Pons (tissue), 1 donor: Measurements from ENCODE around the gene SORBS1.
A peak's percentile ranks its signal among the peaks of the same experiment; 100 is the strongest.

Experiments used
- DNase-seq: peaks from one replicate; pipeline ENCODE4 v3.0.0-alpha.2; 2016; ENCODE audit warnings: low spot score

SORBS1 gene

DNA sequence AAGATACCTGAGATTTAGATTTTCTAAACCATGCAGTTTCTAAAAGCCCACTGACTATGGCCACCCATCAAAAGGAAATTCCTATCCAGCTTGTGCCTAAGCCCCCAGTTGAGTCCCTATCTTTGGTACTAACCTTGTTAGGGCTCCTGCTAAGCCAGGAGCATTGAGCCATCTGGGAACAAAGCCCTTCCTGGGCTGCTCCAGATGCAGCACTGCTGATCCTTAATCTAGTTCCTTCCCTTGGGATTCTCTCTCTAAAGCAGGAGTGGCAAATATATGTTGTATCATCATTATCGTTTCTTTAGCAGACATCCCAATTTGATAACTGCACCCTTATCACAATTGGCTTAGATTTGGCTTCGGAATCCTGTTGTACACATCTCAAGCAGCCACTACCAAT is 245.7 kb downstream of the SORBS1 start:
- no peak for DNase-seq

DNA sequence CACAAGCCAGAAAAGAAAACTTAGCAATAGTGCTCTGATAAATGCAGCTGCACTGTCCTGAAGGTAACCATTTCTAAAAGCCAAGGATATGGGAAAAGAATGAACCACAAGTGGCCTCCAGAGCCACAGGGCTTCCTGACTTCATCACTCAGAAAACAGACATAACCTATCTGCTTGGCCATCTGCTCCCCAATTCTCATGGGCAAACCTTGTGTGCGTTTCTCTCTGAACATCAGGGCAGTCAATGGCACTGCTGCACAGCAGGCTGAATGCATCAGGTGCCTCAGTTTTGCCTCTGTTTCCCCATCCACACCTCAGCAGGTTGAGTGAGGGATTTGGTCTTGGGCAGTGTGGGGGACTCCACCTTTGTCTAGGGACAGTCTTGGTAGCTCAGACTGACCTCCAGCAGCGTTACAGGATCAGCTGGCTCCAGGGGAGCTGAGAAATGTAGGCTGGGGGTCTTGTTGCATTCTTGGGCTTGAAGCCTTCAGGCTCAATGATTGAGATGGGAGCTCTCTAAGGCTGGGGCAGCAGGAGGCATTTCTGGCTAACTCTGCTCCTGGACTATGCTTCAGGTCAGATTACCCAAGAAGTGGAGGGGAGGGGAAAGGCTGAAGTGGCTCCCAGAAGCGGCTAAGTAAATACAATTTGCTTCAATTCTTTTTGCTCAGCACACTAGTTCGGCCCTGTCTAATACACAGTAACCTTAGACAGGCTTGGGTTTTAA is 246.8 kb downstream of the SORBS1 start:
- no peak for DNase-seq

DNA sequence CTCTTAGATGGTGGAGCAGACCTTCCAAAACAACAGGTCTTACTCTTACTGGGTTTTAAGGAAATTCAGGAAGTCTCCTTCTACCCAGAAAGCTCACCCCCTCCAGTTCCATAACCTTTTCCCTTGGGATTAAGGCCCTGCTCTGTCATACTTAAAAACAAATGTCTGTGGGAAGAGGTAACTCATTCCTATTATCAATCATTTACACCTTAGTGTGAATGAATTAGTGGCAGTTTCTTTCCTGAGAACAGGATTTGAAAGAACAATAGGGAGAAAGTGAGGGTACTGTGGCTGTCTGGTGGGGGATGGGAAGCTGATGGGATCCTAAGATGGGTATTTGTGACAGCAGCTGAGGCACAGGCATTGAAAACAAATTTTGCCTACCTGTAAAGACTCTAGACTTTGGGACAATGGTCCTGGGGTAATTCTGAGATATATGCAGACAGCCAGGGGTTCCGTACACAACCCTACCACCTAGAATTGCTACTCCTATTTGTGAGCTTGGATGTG is 248.1 kb downstream of the SORBS1 start:
- no peak for DNase-seq

DNA sequence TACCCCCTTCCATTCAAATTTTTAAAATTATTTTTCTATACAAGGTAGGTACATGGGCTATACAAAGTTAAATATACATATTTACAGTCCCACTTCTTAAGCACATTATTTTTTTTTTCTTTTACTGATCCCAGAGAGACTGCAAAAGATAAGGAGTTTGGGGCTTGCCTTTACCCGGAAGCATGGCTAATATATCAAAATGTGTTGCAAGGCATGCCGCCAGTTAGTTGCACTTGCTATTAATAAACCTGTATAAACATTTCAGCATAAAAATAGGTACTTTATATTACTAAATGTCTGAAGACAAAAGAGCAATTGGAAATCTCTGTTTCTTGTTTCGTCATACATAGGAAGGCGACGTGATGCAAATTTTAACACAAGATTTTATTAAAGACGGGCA is 248.9 kb downstream of the SORBS1 start:
- DNase-seq: no peak

DNA sequence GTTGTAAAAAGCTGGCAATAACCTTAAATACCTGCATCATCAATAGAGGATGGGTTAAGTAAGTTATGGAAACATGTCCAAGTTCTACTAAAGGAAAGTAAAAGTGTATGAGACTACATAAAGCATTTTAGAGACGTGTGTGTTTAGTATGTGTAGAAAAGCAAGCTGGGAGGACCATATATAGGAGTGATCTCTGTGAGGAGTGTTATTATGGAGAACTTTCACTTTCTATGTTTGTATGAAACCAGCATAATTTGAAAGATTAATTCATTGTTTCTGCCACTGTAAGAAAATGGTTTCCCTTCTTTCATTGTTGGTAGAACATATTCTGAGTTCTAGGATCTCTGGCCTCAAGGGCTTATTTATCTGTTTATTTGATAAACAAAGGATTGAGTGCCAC is 251.2 kb downstream of the SORBS1 start:
- DNase-seq: no peak

DNA sequence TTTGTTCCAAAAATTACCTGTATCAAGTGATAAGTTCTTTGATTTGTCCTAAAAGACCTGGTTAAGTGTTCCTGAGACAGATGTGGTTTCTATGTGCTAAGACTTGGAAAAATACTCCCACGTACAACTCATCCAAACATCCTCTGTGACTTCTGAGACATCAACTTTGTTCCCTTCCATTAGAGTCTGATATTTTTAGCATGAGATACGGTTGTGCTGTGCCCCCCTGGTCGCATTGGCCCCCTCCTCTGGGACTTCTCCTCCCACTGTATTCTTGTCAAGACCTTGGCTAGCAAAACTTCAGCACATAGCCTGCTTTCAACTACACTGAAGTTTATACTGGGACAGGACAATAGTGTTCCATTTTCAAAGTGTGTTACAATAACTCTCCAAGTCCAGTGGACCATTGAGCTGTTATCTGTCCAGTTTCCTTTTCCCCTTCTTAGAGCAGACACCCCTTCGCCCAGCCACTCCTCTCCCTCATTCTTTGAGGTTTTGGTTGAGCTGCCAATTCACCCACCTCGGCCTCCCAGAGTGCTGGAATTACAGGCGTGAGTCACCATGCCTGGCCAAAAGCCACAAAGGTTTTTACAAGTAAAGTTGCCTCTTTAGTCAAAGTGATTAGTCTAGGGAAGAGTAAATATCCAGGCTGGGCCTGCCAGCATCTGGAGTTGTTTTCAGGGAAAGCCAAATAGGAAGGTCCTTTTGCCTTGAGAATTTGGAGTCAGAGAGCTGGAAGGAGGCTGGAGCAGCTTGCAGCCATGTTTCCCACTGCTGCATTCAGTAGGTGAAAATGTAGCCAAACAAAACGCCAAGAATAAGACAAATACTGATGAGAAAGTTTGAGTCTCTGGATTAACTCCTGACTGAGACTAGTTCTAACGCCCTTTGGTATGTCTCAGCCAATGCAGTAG is 252.5 kb downstream of the SORBS1 start:
- peak; percentile 18 for DNase-seq

DNA sequence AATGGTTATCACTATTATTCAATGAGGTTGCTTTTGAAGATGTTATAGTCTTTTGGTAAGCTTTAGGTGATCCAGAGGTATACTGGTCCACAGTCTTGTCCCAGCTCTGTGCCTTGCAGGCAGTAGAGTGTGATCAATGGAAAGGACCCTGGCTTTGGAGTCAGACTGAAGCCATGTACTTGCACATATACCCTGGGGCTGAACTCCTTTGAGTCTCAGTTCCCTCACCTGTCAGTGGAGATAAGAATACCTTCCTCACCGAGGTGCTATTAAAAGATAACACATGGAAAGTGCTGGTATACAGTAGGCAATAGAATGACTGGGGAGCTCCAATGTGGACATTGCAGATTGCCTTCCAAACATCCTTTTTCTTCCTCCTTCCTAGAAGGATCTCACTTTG is 254.3 kb downstream of the SORBS1 start:
- no peak for DNase-seq

DNA sequence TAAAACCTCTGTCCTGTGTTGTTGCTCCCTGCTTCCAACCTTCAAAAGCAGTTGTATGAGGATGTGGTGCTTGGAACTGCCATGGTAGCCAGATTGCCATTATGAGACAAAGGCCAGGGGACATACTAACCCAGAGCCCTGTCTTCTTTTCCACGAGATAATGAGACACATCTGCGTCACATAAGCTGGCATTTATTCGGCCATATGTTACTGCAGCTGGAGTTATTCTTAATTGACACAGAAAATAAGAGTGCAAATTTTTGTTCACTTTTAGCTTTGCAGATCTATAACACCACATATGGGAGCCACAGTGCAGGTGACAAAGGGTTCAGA is 254.9 kb downstream of the SORBS1 start:
- no peak for DNase-seq

DNA sequence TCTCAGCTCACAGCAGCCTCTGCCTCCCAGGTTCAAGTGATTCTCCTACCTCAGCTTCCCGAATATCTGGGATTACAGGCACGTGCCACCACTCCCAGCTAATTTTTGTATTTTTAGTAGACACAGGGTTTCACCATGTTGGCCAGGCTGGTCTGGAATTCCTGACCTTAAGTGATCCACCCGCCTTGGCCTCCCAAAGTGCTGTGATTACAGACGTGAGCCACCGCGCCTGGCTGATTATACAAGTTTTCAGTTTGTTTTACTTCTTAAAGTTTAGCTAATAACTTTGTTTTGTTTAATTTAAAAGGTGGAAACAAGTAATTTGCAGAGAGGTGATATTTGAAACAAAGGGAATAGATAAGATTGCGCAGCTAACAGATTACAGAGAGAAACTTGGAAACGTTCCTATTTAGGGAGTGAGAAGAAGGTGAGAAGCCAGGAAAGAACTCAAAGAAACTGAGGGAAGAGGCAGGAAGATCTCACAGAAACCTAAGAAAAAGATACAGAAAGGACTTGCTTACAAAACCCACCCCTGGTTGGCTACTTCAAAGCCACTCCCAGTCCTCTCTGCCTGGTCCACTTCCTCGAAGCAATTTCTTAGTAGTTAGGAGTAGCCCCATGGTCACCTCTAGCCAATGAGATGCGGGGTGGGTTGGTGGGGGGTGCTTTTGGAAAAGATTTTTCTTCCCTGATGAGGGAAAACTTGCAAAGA is 255.4 kb downstream of the SORBS1 start:
- DNase-seq: no peak

DNA sequence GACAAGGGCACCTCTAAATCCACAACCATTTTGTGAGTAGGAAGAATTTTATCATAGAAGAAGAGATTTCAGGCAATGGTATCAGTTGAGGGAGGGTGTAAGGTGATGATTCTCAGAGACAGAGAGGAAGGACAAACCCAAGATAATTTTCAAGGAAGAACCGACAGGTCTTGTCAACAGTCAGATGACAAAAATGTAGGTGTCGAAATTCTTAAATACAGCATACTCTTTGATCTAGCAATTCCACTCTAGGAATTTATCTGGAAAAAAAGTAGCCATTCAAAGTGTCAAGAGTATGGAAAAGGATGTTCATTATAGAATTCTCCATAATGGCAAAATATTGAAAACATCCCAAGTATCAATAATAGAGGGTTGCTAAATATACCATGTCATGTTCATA is 256.2 kb downstream of the SORBS1 start:
- no peak for DNase-seq

DNA sequence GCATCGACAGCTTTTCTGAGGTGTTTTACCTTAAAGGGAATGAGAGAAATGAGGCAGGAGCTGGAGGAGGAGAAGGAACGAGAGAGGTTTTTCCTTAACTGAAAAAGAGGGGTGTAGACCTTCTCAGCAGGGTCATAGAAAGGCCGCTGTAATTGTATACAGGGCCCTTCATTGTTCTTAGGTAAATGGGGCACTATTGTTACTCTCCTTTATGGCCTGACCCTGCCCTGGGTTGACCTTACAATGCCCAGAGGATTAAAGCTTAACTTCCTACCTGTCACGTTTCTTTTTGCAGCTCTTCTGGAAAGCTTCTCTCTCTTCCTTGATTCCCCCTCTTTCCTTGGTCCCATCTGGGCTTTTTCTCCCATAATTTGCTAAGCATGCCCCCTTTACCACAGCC is 256.7 kb downstream of the SORBS1 start:
- DNase-seq: no peak

DNA sequence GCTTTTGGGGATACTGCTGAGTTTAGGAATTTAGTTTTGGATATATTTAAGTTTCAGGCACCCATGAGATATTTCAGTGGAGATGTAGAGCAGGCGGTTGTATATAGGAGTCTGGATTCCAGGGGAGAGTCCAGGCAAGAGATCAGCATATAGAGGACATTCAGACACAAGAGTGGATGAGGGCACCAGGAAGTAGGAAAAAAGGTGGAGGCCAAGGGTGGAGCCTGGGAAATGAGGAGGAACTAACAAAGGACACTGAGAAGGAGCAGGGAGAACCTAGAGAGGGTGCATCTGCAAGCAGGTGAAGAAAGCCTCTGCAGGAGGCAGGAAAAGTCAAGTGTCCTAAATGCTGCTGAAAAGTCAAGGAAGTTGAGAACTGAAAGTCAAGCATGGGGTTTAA is 257.2 kb downstream of the SORBS1 start:
- no peak for DNase-seq

DNA sequence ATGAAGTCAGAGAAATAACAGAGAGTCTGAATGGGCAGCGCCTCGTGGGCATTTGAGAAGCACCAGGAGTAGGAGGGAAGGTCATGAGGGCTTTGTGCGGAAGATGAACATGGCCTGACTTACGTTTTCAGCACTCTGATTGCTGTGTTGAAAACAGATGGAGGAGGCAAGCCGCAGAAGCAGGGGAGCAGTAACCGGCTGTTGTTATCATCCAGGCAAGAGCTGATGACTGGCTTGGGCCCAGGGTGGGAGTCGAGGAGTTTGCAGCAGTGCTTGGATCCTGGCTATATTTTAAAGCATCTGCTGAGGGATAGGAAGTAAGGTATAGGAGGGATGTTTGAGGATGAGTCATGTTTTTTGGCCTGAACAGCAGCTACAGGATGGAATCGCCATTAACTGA is 257.6 kb downstream of the SORBS1 start:
- no peak for DNase-seq

DNA sequence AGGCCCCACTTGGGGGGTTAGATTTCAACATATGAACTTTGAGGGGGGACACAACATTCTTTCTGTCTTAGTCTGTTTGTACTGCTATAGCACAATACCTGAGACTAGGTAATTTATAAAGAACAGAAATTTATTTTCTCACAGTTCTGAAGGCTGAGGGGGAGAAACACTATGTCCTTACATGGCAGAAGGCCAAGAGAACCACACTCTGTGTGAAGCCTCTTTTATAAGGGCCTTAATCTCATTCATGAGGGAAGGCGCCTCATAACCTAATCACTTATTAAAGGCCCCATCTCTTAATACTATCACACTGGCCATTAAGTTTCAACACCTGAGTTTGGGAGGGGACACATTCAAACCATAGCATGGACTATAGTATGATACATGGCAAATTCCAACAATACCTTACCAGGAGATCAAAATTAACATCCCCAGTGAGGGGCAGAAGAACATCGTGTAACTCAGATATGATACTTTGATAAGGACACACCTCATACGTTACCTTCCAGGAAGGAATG is 261.1 kb downstream of the SORBS1 start:
- no peak for DNase-seq

DNA sequence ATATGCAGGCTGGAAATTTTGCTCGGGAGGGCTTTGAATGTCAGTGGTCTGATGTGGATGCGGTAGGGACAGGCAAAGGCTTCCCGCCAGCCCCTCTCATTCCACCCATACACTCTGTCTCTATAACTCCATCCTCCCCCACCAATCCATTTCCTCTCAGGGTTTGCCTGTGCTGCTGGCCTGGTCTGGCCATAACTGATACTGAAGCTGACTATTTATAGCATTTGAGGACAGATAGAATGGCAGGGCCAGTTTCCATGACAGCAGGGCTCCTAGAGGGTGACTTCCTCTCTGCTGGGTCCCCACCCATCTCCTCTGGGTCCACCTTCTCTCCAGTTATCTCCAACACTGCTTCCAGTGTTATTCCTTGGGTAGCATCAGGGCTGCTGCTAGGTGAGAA is 263.8 kb downstream of the SORBS1 start:
- no peak for DNase-seq

DNA sequence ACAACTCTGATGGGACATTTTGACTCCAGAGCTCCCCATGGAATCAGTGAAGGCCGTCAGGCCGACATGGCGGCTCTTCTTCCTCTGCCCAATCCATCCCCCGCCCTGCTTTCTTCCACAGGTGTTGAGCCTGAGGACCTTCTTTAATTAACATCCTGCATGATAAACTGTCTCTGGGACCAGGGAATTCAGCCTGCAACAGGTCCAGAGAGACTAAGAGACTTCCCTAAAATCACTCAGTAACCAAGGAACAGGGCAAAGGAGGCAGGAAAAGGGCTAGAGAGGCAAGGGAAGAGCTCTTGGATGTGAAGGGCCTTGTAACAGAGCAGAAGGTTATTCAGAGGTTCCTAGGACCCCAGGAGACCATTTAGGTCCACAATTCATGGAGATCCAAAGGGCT is 264.4 kb downstream of the SORBS1 start:
- no peak for DNase-seq

DNA sequence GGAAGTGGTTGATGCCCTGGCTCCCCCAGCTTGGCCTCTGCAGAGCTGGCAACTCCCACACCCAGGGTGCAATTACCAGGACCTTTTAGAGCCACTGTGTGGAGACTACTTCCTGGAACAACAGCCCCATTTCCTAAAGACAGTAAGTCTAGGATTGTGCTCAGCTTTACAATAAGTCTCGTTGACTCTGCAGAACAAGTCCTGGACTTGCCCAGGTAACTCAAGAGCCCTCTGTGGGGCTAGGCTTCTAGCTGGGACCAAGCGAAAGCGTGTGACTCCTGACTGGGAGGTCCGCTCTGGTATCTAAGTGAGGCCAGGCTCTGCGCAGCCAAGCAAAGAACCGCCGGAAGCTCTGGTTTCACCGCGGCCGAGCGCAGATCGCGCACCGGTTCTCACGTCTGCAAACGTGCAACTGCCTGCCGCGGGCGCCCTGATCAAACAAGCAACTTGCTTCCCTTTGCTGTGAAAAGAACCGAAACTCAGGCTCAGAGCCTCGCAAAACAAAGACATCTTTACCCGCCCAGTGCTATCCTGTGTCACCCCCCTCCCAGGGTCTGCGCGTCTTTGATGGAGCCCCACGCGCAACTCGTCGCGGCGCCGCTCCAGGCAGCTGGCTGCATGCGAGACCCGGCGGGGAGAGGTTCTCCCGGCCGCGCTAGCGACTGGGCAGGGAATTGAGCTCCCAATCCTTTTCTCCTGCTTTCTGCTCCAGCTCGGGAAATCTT is 266.0 kb downstream of the SORBS1 start:
- no peak for DNase-seq

DNA sequence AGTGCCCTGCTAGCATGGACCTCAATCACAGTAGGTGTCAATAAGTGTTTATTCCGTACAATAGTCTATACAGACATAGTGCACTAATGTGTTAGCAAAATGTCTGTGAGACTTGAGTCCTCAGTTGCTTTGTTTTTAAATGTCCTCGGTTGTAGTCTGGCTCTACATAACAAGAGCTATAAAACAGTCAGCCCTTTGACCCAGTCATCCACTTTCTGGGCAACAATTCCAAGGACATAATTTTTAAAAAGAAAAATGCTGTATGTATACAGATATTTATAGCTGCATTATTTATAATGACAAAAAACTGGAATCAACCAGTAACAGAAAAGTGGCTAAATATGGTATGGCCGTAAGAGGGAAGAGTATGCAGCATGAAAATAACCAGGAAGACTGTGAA is 267.5 kb downstream of the SORBS1 start:
- DNase-seq: no peak

DNA sequence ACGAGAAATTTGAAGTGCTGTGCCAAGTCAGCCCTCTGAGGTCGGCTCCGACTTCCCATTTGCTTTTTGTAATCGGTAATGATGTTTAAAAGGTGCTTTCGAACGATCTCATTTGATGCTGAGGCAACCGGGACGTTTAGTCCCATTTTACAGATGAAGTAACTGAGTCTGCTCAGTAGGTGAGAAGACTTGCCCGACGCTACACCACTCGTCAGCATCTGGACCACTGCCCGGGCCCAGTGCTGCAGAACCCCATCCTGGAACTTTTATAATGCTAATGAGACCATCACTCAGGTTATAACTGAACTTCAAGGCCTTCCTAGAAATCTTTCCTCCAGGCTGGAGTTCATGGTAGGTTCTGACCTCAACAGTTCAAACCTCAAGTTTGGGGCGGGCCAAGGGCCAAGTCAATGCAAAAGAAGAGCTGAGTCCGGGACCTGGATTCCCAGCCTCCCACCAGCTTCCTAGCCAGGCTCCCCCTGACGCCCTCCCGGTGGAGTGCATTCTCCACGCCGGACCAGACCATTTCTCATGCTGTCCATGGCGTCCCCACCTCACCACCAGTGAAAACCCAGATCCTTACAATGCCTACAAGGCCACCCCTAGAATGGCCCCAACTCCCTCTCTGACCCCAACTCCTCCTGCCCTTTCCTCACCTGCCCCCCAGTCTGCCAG is 269.7 kb downstream of the SORBS1 start:
- no peak for DNase-seq

DNA sequence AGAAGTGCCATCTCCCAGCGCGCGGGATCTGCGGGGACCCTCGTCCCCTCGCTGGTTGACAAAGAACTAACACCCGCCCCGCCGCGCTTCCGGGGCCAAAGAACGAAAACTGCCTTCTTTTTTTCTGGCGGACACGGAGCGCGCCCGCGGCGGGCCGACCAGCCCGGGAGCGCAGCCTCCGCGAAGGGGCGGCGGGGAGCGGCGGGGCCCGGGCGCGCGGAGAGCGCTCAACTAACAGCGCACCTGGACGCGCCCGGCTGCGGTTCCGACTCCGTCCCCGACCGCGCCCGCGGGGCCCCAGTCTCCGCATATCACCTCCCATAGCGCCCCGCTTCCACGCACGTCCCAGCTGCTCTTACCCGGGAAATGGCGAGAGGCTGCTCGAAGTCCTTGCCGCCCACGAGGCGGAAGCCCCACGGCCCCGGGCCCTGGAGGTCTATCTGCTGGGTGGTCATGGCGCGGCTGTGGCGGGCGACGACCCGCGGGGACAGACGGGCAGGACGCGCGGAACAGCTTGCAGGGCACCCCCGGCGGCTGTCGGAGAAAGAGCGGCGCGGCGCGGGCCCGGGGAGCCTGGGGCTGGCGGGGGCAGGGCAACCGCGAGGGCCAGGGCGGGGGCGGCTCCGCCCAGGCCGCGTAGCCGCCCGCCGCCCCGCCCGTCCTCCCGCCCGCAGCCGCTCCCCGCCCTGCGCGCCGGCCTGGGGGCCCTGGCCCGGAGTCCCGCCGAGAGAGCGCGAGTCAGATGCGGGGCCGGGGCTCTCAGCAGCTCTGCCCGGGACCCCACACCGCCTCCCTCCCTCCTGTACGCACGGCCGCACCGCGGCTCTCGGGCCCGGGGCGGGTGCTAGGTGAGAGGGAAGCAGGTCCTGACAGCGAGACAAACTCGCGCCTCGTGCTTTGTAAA is 270.5 kb downstream of the SORBS1 start, which contains the start of gene PDLIM1:
Gene PDLIM1 (minus strand): TSS at position 543 of the 904 bp plus-strand sequence. CDS start 88 bp downstream, at position 455.
- no peak for DNase-seq
